ENCODE results near the gene COL6A1.

Gene COL6A1

DNA sequence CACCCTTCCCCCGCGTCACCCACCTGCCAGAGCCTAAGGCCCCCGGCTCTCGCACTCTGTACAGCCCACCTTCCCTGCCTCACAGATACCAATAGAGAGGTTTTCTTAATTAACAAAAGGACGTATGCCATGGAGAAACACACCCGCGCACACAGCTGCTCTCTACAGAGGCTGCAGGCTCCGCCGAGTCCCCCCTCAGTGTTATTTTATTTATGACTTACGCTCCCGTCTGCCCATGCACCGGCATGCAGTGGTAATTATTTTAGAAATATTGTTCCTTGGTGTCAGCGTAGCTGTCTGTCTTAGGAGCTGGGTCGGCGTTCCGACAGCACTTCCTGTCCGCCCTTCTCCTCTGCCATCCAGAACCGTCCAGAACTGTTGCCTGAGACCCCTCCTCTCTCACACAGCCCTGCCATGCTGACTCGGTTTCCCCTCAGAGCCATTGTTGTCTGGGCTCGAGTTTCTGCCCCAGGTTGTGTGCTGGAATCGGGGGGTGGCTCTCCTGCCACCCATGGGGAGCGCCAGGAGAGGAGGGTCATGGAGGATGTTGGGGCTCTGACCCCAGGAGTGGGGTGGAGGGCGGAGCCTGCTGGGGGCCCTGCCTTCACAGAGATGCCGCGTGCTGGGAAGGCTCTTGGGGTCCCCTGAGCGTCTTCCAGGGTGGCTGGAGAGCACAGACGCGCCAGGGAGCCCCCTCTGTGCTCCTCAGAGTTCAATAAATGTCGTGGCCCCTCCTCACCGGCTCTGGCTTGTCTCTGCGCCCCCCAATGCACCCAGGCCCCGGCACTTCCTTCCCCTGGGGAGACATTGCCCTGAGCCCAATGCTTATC lies 39.6 kb upstream of the COL6A1 start:
- peaks cover 10% of the 10 kb centered on the region for H3K9me3 Mint-ChIP-seq
- H3K36me3 Mint-ChIP-seq (ENCODE audit: low read depth), result no peaks in the 10 kb centered on the region
- H3K27ac Mint-ChIP-seq, result no peak overlapping the region
- H3K4me3 Mint-ChIP-seq, result no peak overlapping the region
- H3K4me1 Mint-ChIP-seq (ENCODE audit: low read depth), result no peaks in the 10 kb centered on the region
- intact Hi-C loops (cut with micrococcal nuclease), result no loop called here
- H3K27me3 Mint-ChIP-seq, result no peaks in the 10 kb centered on the region

GRCh38 chr21:45942755-45943629 lies 38.6 kb upstream of the COL6A1 start:
- Mint-ChIP-seq H3K27ac (no peak overlapping the region), H3K36me3 (ENCODE audit: low read depth) (no peaks in the 10 kb centered on the region), H3K27me3 (no peaks in the 10 kb centered on the region), H3K4me3 (no peak overlapping the region), H3K4me1 (ENCODE audit: low read depth) (no peaks in the 10 kb centered on the region), H3K9me3 (no peaks in the 10 kb centered on the region)
- intact Hi-C loops (cut with micrococcal nuclease), result no loop called here

DNA sequence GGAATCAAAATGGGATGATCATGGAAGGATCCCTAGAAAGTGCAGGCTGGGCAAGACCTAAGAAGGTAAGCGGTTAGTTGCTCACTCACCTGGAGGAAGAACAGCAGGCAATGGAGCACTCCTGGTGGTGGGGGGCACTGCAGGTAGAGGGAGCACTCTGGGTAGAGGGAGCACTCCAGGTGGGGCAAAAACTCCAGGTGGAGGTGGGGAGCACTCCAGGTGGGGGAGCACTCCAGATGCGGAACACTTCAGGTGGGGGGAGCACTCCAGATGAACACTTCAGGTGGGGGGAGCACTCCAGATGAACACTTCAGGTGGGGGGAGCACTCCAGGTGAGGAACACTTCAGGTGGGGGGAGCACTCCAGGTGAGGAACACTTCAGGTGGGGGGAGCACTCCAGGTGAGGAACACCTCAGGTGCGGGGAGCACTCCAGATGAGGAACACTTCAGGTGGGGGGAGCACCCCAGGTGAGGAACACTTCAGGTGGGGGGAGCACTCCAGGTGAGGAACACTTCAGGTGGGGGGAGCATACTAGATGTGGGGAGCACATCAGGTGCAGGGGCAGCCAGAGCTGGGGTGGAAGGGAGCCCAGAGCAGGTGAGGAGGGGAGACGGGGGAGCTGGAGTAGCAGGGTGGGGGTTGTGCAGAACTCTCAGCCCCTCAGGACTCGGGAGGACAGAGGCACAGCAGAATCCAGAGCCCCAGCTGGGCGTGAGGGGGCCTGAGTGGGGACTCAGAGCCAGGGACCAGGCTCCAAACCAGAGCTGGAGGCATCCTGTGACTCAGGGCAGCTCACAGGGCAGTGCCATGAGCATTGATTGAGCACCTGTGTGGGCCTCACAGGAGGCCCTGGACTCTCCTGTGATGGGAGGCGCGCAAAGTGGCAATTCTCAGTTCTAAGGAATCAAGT lies 37.7 kb upstream of the COL6A1 start:
- H3K4me3 Mint-ChIP-seq, result no peak overlapping the region

DNA sequence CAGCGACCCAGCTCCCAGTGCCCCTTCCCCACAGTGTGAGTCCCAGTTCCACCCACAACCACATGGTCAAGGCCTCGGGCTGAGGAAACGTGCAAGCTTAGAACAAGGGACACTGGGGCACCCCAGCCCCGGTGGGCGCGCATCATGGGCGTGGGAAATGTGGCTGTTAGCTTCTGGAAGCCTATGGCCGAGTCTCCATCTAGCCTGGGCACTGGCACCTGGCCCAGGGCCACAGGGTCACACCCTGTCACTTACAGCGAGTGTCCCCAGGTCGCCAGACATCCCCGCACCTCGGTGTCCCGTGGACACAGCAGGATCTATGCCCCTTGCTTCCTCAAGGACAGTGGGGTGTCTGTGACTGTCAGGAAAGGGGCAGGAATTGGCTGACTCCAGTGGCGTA lies 37.0 kb upstream of the COL6A1 start:
- intact Hi-C loops (cut with micrococcal nuclease), result no loop called here
- H3K27ac Mint-ChIP-seq, result no peak overlapping the region
- H3K4me1 Mint-ChIP-seq (ENCODE audit: low read depth), result no peaks in the 10 kb centered on the region
- no peaks in the 10 kb centered on the region for H3K27me3 Mint-ChIP-seq
- H3K36me3 Mint-ChIP-seq (ENCODE audit: low read depth), result no peaks in the 10 kb centered on the region
- no peaks in the 10 kb centered on the region for H3K9me3 Mint-ChIP-seq
- no peak overlapping the region for H3K4me3 Mint-ChIP-seq

More for the DNA sequence above, 37.7 kb upstream of the COL6A1 start:
- Mint-ChIP-seq H3K27me3 (no peaks in the 10 kb centered on the region), H3K4me1 (ENCODE audit: low read depth) (no peaks in the 10 kb centered on the region), H3K9me3 (no peaks in the 10 kb centered on the region), H3K27ac (no peak overlapping the region), H3K36me3 (ENCODE audit: low read depth) (no peaks in the 10 kb centered on the region)
- intact Hi-C loops (cut with micrococcal nuclease), result no loop called here

GRCh38 chr21:45945066-45945867 lies 36.3 kb upstream of the COL6A1 start:
- intact Hi-C loops (cut with micrococcal nuclease), result no loop called here
- Mint-ChIP-seq H3K9me3 (no peaks in the 10 kb centered on the region), H3K27me3 (no peaks in the 10 kb centered on the region), H3K27ac (no peak overlapping the region), H3K4me1 (ENCODE audit: low read depth) (no peaks in the 10 kb centered on the region), H3K4me3 (no peak overlapping the region), H3K36me3 (ENCODE audit: low read depth) (no peaks in the 10 kb centered on the region)

DNA sequence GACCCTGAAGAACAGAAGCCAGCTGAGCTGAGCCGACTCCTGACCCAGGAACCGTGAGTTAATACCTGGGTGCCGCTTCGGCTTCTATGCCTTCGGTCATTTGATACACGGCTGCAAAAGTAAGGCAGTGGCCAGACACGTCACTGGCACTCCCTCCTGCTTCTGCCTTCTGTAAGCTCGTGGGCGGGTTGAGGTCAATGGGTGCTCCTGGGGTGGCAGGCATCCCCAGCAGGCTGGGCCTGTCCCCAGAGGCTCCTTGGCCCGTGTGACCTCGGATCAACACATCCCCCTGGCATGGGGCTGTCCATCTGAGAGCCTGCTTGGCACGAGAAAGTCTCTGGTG lies 35.7 kb upstream of the COL6A1 start:
- Mint-ChIP-seq H3K36me3 (ENCODE audit: low read depth) (no peaks in the 10 kb centered on the region), H3K4me3 (no peak overlapping the region), H3K27me3 (peaks cover under 1% of the 10 kb centered on the region), H3K9me3 (no peaks in the 10 kb centered on the region), H3K27ac (no peak overlapping the region), H3K4me1 (ENCODE audit: low read depth) (no peaks in the 10 kb centered on the region)
- intact Hi-C loops (cut with micrococcal nuclease), result no loop called here

DNA sequence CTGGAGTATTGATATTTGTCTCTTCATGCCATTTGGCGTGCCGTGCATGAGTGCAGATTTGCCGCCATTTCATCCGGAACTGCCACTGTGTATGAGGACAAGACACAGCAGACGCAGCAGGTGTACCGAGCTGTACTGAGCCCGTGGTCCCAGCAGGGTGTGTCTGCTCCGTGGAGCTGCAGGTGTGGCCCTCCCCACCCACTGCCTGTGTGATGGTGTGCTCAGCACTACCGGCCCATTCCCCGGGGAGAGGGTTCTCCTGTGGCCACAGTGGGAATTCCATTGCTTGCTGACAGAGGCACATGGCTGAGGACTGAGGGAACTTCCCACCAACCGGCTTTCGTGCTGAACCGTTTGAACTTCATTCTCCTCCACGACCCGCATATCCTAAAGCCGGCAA lies 34.3 kb upstream of the COL6A1 start:
- Mint-ChIP-seq H3K27ac (no peak overlapping the region), H3K36me3 (ENCODE audit: low read depth) (no peaks in the 10 kb centered on the region), H3K4me3 (no peak overlapping the region), H3K27me3 (peaks cover 5% of the 10 kb centered on the region), H3K9me3 (no peaks in the 10 kb centered on the region), H3K4me1 (ENCODE audit: low read depth) (no peaks in the 10 kb centered on the region)
- intact Hi-C loops (cut with micrococcal nuclease), result no loop called here

DNA sequence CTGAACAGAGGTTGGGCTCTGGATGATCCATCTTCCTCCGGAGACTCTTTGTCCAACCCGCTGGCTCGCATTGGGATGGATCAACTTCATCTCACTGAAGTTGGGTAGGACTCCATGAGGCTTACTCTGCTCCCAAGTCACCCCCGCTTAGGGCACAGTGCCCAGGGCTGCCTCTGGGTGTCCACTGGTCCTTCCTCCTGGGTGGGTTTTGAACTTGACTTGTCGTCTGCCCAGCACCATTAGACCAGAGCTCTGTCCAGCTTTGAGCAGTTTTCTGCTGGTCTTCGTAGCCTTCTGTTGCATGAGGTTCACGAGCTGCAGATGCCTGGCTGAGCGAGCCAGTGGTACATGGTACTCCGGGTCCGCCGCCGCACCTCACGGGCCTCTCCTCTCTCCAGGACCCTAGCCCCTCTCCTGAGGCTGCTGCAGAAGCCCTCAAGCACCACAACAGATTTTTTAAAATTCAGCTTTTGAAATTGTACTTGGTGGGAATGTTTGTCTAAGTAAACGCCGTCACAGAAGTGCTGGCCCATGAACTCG lies 33.8 kb upstream of the COL6A1 start:
- Mint-ChIP-seq H3K4me1 (ENCODE audit: low read depth) (no peaks in the 10 kb centered on the region), H3K4me3 (no peak overlapping the region), H3K9me3 (no peaks in the 10 kb centered on the region), H3K27ac (no peak overlapping the region), H3K27me3 (peaks cover 8% of the 10 kb centered on the region), H3K36me3 (ENCODE audit: low read depth) (no peaks in the 10 kb centered on the region)
- intact Hi-C loops (cut with micrococcal nuclease), result no loop called here

- H3K36me3 Mint-ChIP-seq (ENCODE audit: low read depth), result no peaks in the 10 kb centered on the region
- H3K27ac Mint-ChIP-seq, result no peak overlapping the region
- no peak overlapping the region for H3K4me3 Mint-ChIP-seq
- intact Hi-C loops (cut with micrococcal nuclease), result no loop called here
- no peaks in the 10 kb centered on the region for H3K4me1 Mint-ChIP-seq (ENCODE audit: low read depth)
- no peaks in the 10 kb centered on the region for H3K9me3 Mint-ChIP-seq
- H3K27me3 Mint-ChIP-seq, result peaks cover 14% of the 10 kb centered on the region
These were observed 32.9 kb upstream of the COL6A1 start for GRCh38 chr21:45948576-45949141.

GRCh38 chr21:45949928-45950739 lies 31.4 kb upstream of the COL6A1 start:
- H3K27ac Mint-ChIP-seq, result no peak overlapping the region
- intact Hi-C loops (cut with micrococcal nuclease), result no loop called here
- no peak overlapping the region for H3K4me3 Mint-ChIP-seq
- H3K27me3 Mint-ChIP-seq, result peaks cover 17% of the 10 kb centered on the region
- no peaks in the 10 kb centered on the region for H3K9me3 Mint-ChIP-seq
- H3K36me3 Mint-ChIP-seq (ENCODE audit: low read depth), result no peaks in the 10 kb centered on the region
- no peaks in the 10 kb centered on the region for H3K4me1 Mint-ChIP-seq (ENCODE audit: low read depth)

GRCh38 chr21:45950740-45951515 lies 30.6 kb upstream of the COL6A1 start:
- Mint-ChIP-seq H3K9me3 (no peaks in the 10 kb centered on the region), H3K4me1 (ENCODE audit: low read depth) (no peaks in the 10 kb centered on the region), H3K36me3 (ENCODE audit: low read depth) (no peaks in the 10 kb centered on the region), H3K27ac (no peak overlapping the region), H3K27me3 (peaks cover 17% of the 10 kb centered on the region), H3K4me3 (no peak overlapping the region)
- intact Hi-C loops (cut with micrococcal nuclease), result no loop called here

DNA sequence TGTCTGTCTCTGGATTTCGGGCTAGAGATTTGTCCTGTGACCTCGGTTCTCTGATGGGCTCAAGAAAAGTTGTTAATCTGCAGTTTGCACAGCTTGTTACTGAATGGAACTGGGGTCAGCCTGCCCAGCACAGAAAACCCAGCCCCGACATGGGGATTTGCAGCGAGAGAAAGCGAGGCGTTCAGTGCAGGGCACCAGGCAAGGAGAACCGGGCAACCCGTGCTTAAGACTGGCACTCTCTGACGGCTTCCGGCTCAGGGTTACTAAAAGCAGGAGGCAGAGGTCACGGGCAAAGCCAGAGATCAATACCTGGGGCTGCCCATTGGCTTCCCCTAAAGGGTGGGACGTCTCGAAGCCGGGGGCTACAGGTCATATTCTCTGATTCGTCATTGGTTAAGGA lies 29.9 kb upstream of the COL6A1 start:
- no peaks in the 10 kb centered on the region for H3K9me3 Mint-ChIP-seq
- H3K27me3 Mint-ChIP-seq, result peaks cover 17% of the 10 kb centered on the region
- H3K36me3 Mint-ChIP-seq (ENCODE audit: low read depth), result no peaks in the 10 kb centered on the region
- H3K4me1 Mint-ChIP-seq (ENCODE audit: low read depth), result no peaks in the 10 kb centered on the region
- no peak overlapping the region for H3K27ac Mint-ChIP-seq
- no peak overlapping the region for H3K4me3 Mint-ChIP-seq
- intact Hi-C loops (cut with micrococcal nuclease), result no loop called here
